A549 treated with Mapracorat at 1 μM for 4 hours (cell line): ENCODE data around the gene MEST. TPM values are rescaled to one million over a fixed set of nuclear protein-coding genes. Genes with fewer than 3 reads are reported as not detected.

Source experiments
- total RNA-seq: library from RNA; stranded (reverse); fragments of 200-300 nt; extraction: Qiagen RNA extraction; gene quantifications from 5 replicates; pipeline ENCODE4 v1.2.3, GENCODE V29; 2022

Gene MEST, protein sequence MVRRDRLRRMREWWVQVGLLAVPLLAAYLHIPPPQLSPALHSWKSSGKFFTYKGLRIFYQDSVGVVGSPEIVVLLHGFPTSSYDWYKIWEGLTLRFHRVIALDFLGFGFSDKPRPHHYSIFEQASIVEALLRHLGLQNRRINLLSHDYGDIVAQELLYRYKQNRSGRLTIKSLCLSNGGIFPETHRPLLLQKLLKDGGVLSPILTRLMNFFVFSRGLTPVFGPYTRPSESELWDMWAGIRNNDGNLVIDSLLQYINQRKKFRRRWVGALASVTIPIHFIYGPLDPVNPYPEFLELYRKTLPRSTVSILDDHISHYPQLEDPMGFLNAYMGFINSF
- 31.8 to 45.2 TPM (median 36.6 TPM) in 5 replicates for total RNA-seq

DNA sequence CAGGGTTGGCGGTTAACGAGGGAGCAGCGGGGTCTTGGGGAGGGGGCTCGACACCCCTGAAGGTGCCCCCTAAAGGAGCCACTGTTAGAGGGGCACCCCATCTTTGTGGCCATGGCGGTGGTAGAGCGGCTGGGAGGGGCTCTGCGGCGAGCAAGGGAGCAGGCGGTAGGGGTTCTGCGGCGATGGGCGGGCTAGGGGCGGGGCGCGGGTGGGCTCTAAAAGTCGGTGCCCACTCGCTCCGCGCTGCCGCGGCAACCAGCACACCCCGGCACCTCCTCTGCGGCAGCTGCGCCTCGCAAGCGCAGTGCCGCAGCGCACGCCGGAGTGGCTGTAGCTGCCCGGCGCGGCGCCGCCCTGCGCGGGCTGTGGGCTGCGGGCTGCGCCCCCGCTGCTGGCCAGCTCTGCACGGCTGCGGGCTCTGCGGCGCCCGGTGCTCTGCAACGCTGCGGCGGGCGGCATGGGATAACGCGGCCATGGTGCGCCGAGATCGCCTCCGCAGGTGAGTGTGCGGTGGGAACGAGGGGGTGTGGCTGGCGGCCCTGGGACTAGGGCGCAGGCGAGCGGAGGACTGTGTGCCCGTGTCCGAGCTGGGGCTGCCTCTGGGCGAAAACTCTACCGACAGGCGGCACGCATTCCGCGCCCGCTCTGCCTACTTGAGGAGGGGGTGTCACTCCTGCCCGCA lies at the start of gene MEST:
Gene MEST, plus strand, starts transcription at position 245 of the 682 bp plus-strand sequence. Its CDS starts 229 bp downstream, at position 474.

Other genes with a start within 250 kb of the MEST start
- gene CPA2, start 225.2 kb upstream of the MEST start, total RNA-seq, result 0.09 TPM in 1 of 5 replicates, not detected in the others
- gene CPA4, start 198.9 kb upstream of the MEST start, total RNA-seq, result 3.3 to 5.3 TPM (median 4.3 TPM) in 5 replicates
- not detected in 5 replicates for gene CPA5, start 147.3 kb upstream of the MEST start, total RNA-seq
- gene CPA1, start 111.6 kb upstream of the MEST start, total RNA-seq, result not detected in 5 replicates
- 10.4 to 13.8 TPM (median 11.6 TPM) in 5 replicates for gene CEP41, start 51.1 kb upstream of the MEST start, total RNA-seq
- 12.2 to 14.9 TPM (median 13.9 TPM) in 5 replicates for gene COPG2, start 176.7 kb downstream of the MEST start, total RNA-seq
- gene TSGA13, start 194.5 kb downstream of the MEST start, total RNA-seq, result not detected in 5 replicates
- gene KLF14, start 242.1 kb downstream of the MEST start, total RNA-seq, result 0.08 TPM in 1 of 5 replicates, not detected in the others